Stomach (tissue), 9 donors: Measurements from ENCODE around the gene ESR1. TPM values are rescaled to one million over a fixed set of nuclear protein-coding genes. Genes with fewer than 3 reads are reported as not detected.

ENCODE experiments used
- DNase-seq, 2 donors: peaks; one replicate each; pipeline versions ENCODE4 v3.0.0 to v3.0.0-alpha.2; 2013 to 2019
- H3K27ac ChIP-seq, 5 donors: fragments of 200-600 bp in 4 of 5; sonication (generic) in 4 of 5; one replicate each; pipeline ENCODE4 v1.5.1; 2013 to 2019; ENCODE audit warnings: mild to moderate bottlenecking in 1 of 5, moderate library complexity in 1 of 5
- H3K27me3 ChIP-seq, 3 donors: fragments of 200-600 bp; sonication (generic); one replicate each; pipeline ENCODE4 v1.5.1; 2017 to 2019; ENCODE audit warnings: mixed run types in 1 of 3
- H3K36me3 ChIP-seq, 4 donors: fragments of 200-600 bp; sonication (generic); 1 replicate in 3 of 4; 2 replicates in 1 of 4; pipeline ENCODE4 v1.5.1; 2016 to 2019
- H3K4me1 ChIP-seq, 4 donors: fragments of 200-600 bp; sonication (generic); one replicate each; pipeline ENCODE4 v1.5.1; 2016 to 2019
- H3K4me3 ChIP-seq, 4 donors: fragments of 200-600 bp; sonication (generic) in 3 of 4; one replicate each; pipeline ENCODE4 v1.5.1; 2016 to 2019; ENCODE audit warnings: mild to moderate bottlenecking in 1 of 4
- H3K9me3 ChIP-seq, 4 donors: fragments of 200-600 bp; sonication (generic); one replicate each; pipeline ENCODE4 v1.5.1; 2016 to 2019
- EP300 ChIP-seq: sonication (generic); formaldehyde crosslinking; IDR thresholded peaks from one replicate; pipeline ENCODE4 v1.6.1; 2017; ENCODE audit warnings: antibody characterized with exemption
- POLR2A ChIP-seq, 4 donors: fragments of 450-650 bp; IDR thresholded peaks; one replicate each; pipeline ENCODE4 v1.6.1; 2016; ENCODE audit warnings: antibody characterized with exemption in 4 of 4, control low read depth in 2 of 4, mild to moderate bottlenecking in 1 of 4, moderate library complexity in 1 of 4
- POLR2AphosphoS5 ChIP-seq, 3 donors: sonication (generic); formaldehyde crosslinking; IDR thresholded peaks; one replicate each; pipeline ENCODE4 v1.6.1; 2016; ENCODE audit warnings: antibody characterized with exemption in 3 of 3
- WGBS, 5 donors: extraction: QIAGEN DNeasy Blood & Tissue Kit in 3 of 5; methylation state at CpG; one replicate each; pipeline versions ENCODE4 v1.1.5 to v1.1.7; 2013 to 2018; 5-methylcytosine and 5-hydroxymethylcytosine counted together
- intact Hi-C: fragments of 100-400 bp; cut with DNase I; formaldehyde crosslinking; loops from one replicate; pipeline ENCODE4 v1.15.1; 2023; ENCODE audit warnings: low total_unique reads
- polyA plus RNA-seq, 3 donors: library from polyadenylated mRNA; stranded (reverse); fragments of 200-250 nt; gene quantifications; one replicate each; pipeline ENCODE4 v1.2.3, GENCODE V29; 2013
- total RNA-seq, 5 donors: library from RNA; depleted of rRNA; stranded (reverse); fragments of >200 nt; gene quantifications; one replicate each; pipeline versions ENCODE4 v1.1.0 to v1.2.3, GENCODE V29; 2014 to 2016
- TF ChIP-seq, protein P1 (sequence below), 7 experiments: fragments of 450-650 bp in 4 of 7; fragments of 200-600 bp in 3 of 7; sonication (generic) in 3 of 7; IDR thresholded peaks; one replicate each; pipeline ENCODE4 v1.5.1; 2016 to 2019; ENCODE audit warnings: antibody characterized with exemption in 7 of 7, control low read depth in 2 of 7, mild to moderate bottlenecking in 1 of 7
- donor health status: healthy with polysubstance abuse.
- donor health status: Bipolar disorder and iron deficiency.
- donor health status: healthy.

Gene ESR1
- total and polyA plus RNA-seq, 8 donors, result 0.05 to 2.0 (median 1.8) TPM; not detected in 3

DNA sequence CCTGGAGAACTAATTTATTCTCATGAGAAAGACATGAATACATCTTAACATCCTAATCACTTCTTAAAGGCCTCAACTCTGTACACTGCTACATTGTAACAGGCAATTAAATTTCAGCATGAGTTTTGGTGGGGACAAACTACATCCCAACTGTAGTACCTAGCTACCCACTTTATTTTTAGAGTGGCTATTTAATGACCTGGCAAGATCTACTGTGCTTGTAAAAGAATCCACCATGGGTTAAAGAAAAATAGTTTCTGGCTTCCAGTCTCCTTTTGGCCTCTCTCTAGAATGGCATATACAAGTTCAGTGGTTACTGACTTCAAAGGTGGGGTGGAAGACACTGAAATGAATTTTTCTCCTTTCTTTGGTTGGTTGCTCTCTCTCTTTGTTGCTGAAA is 193.9 kb downstream of the ESR1 start:
- H3K27ac ChIP-seq, result no peak overlapping the region
- H3K27me3 ChIP-seq, result no peaks in the 10 kb centered on the region
- no peaks in the 10 kb centered on the region for H3K36me3 ChIP-seq
- no peak for DNase-seq
- H3K4me1 ChIP-seq, result no peaks in the 10 kb centered on the region
- H3K4me3 ChIP-seq, result no peak overlapping the region
- intact Hi-C loops, result no loop called here
- H3K9me3 ChIP-seq, result no peaks in the 10 kb centered on the region
- TF ChIP-seq, protein P1, sequence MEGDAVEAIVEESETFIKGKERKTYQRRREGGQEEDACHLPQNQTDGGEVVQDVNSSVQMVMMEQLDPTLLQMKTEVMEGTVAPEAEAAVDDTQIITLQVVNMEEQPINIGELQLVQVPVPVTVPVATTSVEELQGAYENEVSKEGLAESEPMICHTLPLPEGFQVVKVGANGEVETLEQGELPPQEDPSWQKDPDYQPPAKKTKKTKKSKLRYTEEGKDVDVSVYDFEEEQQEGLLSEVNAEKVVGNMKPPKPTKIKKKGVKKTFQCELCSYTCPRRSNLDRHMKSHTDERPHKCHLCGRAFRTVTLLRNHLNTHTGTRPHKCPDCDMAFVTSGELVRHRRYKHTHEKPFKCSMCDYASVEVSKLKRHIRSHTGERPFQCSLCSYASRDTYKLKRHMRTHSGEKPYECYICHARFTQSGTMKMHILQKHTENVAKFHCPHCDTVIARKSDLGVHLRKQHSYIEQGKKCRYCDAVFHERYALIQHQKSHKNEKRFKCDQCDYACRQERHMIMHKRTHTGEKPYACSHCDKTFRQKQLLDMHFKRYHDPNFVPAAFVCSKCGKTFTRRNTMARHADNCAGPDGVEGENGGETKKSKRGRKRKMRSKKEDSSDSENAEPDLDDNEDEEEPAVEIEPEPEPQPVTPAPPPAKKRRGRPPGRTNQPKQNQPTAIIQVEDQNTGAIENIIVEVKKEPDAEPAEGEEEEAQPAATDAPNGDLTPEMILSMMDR (IDR thresholded peaks at IDR 0.05), result no peak
- no peak for TF ChIP-seq POLR2A (IDR thresholded peaks at IDR 0.05)
- TF ChIP-seq POLR2AphosphoS5 (IDR thresholded peaks at IDR 0.05), result no peak
- no peak for TF ChIP-seq EP300

DNA sequence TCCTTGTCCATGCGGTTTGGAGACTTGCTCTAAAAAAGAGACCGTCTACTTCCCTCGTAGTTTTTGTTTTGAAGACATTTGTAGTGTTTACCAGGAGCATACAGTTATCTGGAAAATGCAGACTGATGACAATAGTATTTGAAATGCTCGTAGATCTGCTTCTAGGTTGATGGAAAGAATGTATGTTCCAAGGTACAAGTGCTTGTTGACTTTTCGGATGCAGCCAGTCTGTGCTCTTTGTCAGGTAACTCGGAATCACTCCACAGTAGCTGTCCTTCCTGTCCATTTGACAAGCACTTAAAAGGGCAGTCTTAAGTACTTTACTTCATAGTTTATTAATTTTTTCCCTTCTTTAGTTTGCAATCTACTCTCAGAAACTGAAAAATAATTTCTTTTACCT is 194.8 kb downstream of the ESR1 start:
- WGBS, 5 donors, result 55 to 76% (median 59%) methylated on average over 6 of the region's 6 CpGs
- no peak for TF ChIP-seq EP300
- TF ChIP-seq, protein P1 (IDR thresholded peaks at IDR 0.05), result no peak
- TF ChIP-seq POLR2AphosphoS5 (IDR thresholded peaks at IDR 0.05), result no peak
- TF ChIP-seq POLR2A (IDR thresholded peaks at IDR 0.05), result no peak
- Histone ChIP-seq H3K36me3 (no peaks in the 10 kb centered on the region), H3K27me3 (no peaks in the 10 kb centered on the region), H3K4me1 (no peaks in the 10 kb centered on the region), H3K27ac (no peak overlapping the region), H3K9me3 (no peaks in the 10 kb centered on the region), H3K4me3 (no peak overlapping the region)
- no peak for DNase-seq
- intact Hi-C loops, result no loop called here

DNA sequence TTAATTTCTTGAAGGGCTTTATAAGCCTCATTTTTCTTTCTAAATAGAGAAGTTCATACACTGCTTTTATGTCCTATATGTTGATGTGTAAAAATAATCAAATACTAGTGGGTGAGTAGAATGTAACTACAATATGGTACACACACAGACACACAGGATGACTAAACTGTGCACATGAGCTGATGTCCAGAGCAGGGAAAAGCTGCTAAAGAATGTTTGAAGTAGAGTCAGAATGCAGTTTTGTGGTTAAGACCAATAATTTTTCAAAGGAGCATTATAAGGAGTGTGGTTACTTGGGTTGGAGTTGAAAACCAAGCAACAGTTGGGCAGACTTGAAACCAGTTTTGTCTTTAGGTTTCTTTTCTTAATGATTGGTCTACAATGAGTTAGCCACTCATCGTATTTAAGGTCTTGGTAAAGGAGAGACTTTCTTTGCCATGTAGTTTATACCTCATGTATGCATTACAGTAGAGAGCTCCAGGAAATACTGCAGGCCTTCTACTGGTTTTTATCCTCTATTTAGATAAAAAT is 196.6 kb downstream of the ESR1 start:
- Histone ChIP-seq H3K4me1 (no peaks in the 10 kb centered on the region), H3K9me3 (no peaks in the 10 kb centered on the region), H3K4me3 (no peak overlapping the region), H3K27ac (no peak overlapping the region), H3K27me3 (no peaks in the 10 kb centered on the region), H3K36me3 (no peaks in the 10 kb centered on the region)
- DNase-seq, result no peak
- intact Hi-C loops, result no loop called here
- WGBS, 5 donors, result 81 to 97% (median 91%) methylated on average over 1 of the region's 1 CpG
- TF ChIP-seq POLR2AphosphoS5 (IDR thresholded peaks at IDR 0.05), result no peak
- TF ChIP-seq, protein P1 (IDR thresholded peaks at IDR 0.05), result no peak
- no peak for TF ChIP-seq POLR2A (IDR thresholded peaks at IDR 0.05)
- no peak for TF ChIP-seq EP300

DNA sequence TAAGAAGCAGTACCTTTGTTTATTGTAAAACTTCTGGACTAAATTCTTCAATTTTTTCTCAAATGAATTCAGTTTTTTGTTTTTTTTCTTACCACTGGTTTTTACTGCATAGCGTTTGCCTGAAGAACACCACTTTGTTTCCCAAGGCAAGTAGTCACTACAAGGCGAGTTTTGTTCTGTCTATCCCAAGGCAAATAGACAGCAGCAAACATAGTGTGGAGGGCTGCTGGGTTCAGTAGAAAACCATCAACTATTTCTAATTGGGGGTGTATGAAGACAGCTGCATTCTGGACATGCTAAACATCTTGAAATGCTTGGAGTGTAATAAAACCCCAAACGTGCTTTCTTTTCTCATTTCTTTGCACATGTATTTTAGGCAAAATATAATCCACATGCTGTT is 197.4 kb downstream of the ESR1 start:
- DNase-seq, result no peak
- intact Hi-C loops, result no loop called here
- WGBS, 5 donors, result 54 to 78% (median 63%) methylated on average over 3 of the region's 3 CpGs
- no peak overlapping the region for H3K4me3 ChIP-seq
- no peaks in the 10 kb centered on the region for H3K36me3 ChIP-seq
- H3K9me3 ChIP-seq, result no peaks in the 10 kb centered on the region
- H3K27ac ChIP-seq, result no peak overlapping the region
- no peaks in the 10 kb centered on the region for H3K27me3 ChIP-seq
- no peaks in the 10 kb centered on the region for H3K4me1 ChIP-seq
- TF ChIP-seq POLR2AphosphoS5 (IDR thresholded peaks at IDR 0.05), result no peak
- no peak for TF ChIP-seq POLR2A (IDR thresholded peaks at IDR 0.05)
- TF ChIP-seq EP300, result no peak
- TF ChIP-seq, protein P1 (IDR thresholded peaks at IDR 0.05), result no peak
